SJCRH30 (cell line): ENCODE results near the gene FOXP4. TPM values are rescaled to one million over a fixed set of nuclear protein-coding genes. Genes with fewer than 3 reads are reported as not detected.

Source experiments
- DNase-seq, 2 experiments: peaks; one replicate each; pipeline ENCODE4 v3.0.0-alpha.2; 2015 to 2020
- H3K27ac ChIP-seq: fragments of 250-450 bp; sonication (Bioruptor Pico); 2 replicates; pipeline ENCODE4 v1.5.1; 2020; ENCODE audit warnings: mild to moderate bottlenecking, moderate library complexity
- H3K27me3 ChIP-seq: fragments of 250-450 bp; sonication (Bioruptor Pico); 2 replicates; pipeline ENCODE4 v1.5.1; 2020; ENCODE audit warnings: mild to moderate bottlenecking, moderate library complexity
- H3K36me3 ChIP-seq: fragments of 250-450 bp; sonication (Bioruptor Pico); 2 replicates; pipeline ENCODE4 v1.5.1; 2020; ENCODE audit warnings: mild to moderate bottlenecking, moderate library complexity
- H3K4me1 ChIP-seq: fragments of 250-450 bp; sonication (Bioruptor Pico); 2 replicates; pipeline ENCODE4 v1.5.1; 2020; ENCODE audit warnings: mild to moderate bottlenecking, moderate library complexity
- H3K4me3 ChIP-seq: fragments of 250-450 bp; sonication (Bioruptor Pico); 2 replicates; pipeline ENCODE4 v1.5.1; 2020; ENCODE audit warnings: mild to moderate bottlenecking, moderate library complexity
- H3K9me3 ChIP-seq: fragments of 250-450 bp; sonication (Bioruptor Pico); replicated peaks from 2 replicates; pipeline ENCODE4 v1.5.1; 2020; ENCODE audit warnings: mild to moderate bottlenecking, moderate library complexity
- total RNA-seq: library from RNA; depleted of rRNA; stranded (reverse); fragments of >200 nt; shearing (Covaris generic); gene quantifications from 2 replicates; pipeline ENCODE4 v1.2.3, GENCODE V29; 2014

Gene FOXP4
- total RNA-seq, 1 experiment from 2014 or later = 9.2 TPM

GRCh38 chr6:41561416-41561815 lies 15.2 kb downstream of the FOXP4 start:
- Histone ChIP-seq H3K9me3 (no peaks in the 10 kb centered on the region), H3K27me3 (no peaks in the 10 kb centered on the region), H3K4me1 (peaks cover 7% of the 10 kb centered on the region; the same call in 1 of the 2 replicates), H3K27ac (no peak overlapping the region), H3K4me3 (no peak overlapping the region), H3K36me3 (peaks cover 7% of the 10 kb centered on the region)
- no peak for DNase-seq

- Histone ChIP-seq H3K4me3 (no peak overlapping the region), H3K36me3 (peaks cover 12% of the 10 kb centered on the region), H3K27ac (no peak overlapping the region), H3K9me3 (no peaks in the 10 kb centered on the region), H3K4me1 (peaks cover 7% of the 10 kb centered on the region; the same call in 1 of the 2 replicates), H3K27me3 (no peaks in the 10 kb centered on the region)
- DNase-seq = peak; percentile 45 to 52
These were observed 16.0 kb downstream of the FOXP4 start for GRCh38 chr6:41561931-41562911.

- Histone ChIP-seq H3K9me3 (no peaks in the 10 kb centered on the region), H3K27me3 (no peaks in the 10 kb centered on the region), H3K4me1 (peaks cover 7% of the 10 kb centered on the region; the same call in 1 of the 2 replicates), H3K36me3 (peaks cover 14% of the 10 kb centered on the region), H3K4me3 (no peak overlapping the region), H3K27ac (no peak overlapping the region)
- no peak for DNase-seq
These were observed 17.0 kb downstream of the FOXP4 start for GRCh38 chr6:41563060-41563776.

- peaks cover 17% of the 10 kb centered on the region for H3K36me3 ChIP-seq
- no peaks in the 10 kb centered on the region for H3K9me3 ChIP-seq
- H3K4me3 ChIP-seq = no peak overlapping the region
- H3K4me1 ChIP-seq = peaks cover 11% of the 10 kb centered on the region; the same call in 1 of the 2 replicates
- H3K27ac ChIP-seq = no peak overlapping the region
- no peaks in the 10 kb centered on the region for H3K27me3 ChIP-seq
- DNase-seq = no peak
These were observed 18.4 kb downstream of the FOXP4 start for GRCh38 chr6:41564448-41565142.

- peaks cover 18% of the 10 kb centered on the region; the same call in 1 of the 2 replicates for H3K4me1 ChIP-seq
- no peak for DNase-seq
- no peak overlapping the region for H3K27ac ChIP-seq
- H3K9me3 ChIP-seq = no peaks in the 10 kb centered on the region
- H3K4me3 ChIP-seq = no peak overlapping the region
- no peaks in the 10 kb centered on the region for H3K27me3 ChIP-seq
- H3K36me3 ChIP-seq = peaks cover 17% of the 10 kb centered on the region
These were observed 19.5 kb downstream of the FOXP4 start for GRCh38 chr6:41565701-41566100.

GRCh38 chr6:41566961-41567360 lies 20.8 kb downstream of the FOXP4 start:
- no peaks in the 10 kb centered on the region for H3K27me3 ChIP-seq
- H3K9me3 ChIP-seq = no peaks in the 10 kb centered on the region
- H3K27ac ChIP-seq = no peak overlapping the region
- peaks cover 15% of the 10 kb centered on the region; the same call in 1 of the 2 replicates for H3K4me1 ChIP-seq
- peaks cover 20% of the 10 kb centered on the region for H3K36me3 ChIP-seq
- no peak for DNase-seq
- H3K4me3 ChIP-seq = no peak overlapping the region

- Histone ChIP-seq H3K4me1 (peaks cover 11% of the 10 kb centered on the region; the same call in 1 of the 2 replicates), H3K27ac (no peak overlapping the region), H3K4me3 (no peak overlapping the region), H3K36me3 (peaks cover 20% of the 10 kb centered on the region), H3K9me3 (no peaks in the 10 kb centered on the region), H3K27me3 (no peaks in the 10 kb centered on the region)
- DNase-seq = no peak
These were observed 21.5 kb downstream of the FOXP4 start for GRCh38 chr6:41567684-41568083.

GRCh38 chr6:41568202-41568584 lies 22.0 kb downstream of the FOXP4 start:
- no peak for DNase-seq
- H3K27ac ChIP-seq = no peak overlapping the region
- H3K36me3 ChIP-seq = peaks cover 20% of the 10 kb centered on the region
- no peaks in the 10 kb centered on the region for H3K27me3 ChIP-seq
- H3K4me1 ChIP-seq = peaks cover 11% of the 10 kb centered on the region; the same call in 1 of the 2 replicates
- no peak overlapping the region for H3K4me3 ChIP-seq
- no peaks in the 10 kb centered on the region for H3K9me3 ChIP-seq

- peaks cover 11% of the 10 kb centered on the region; the same call in 1 of the 2 replicates for H3K4me1 ChIP-seq
- DNase-seq = no peak
- H3K36me3 ChIP-seq = peaks cover 20% of the 10 kb centered on the region
- no peaks in the 10 kb centered on the region for H3K27me3 ChIP-seq
- H3K9me3 ChIP-seq = no peaks in the 10 kb centered on the region
- no peak overlapping the region for H3K4me3 ChIP-seq
- H3K27ac ChIP-seq = no peak overlapping the region
These were observed 22.6 kb downstream of the FOXP4 start for GRCh38 chr6:41568585-41569384.

GRCh38 chr6:41570259-41570615 lies 24.1 kb downstream of the FOXP4 start:
- Histone ChIP-seq H3K27ac (no peak overlapping the region), H3K4me1 (peaks cover 11% of the 10 kb centered on the region; the same call in 1 of the 2 replicates)
- peak; percentile 33 to 57 for DNase-seq

GRCh38 chr6:41571021-41571780 lies 25.0 kb downstream of the FOXP4 start:
- Histone ChIP-seq H3K4me1 (peaks cover 11% of the 10 kb centered on the region; the same call in 1 of the 2 replicates), H3K4me3 (no peak overlapping the region), H3K9me3 (no peaks in the 10 kb centered on the region), H3K36me3 (peaks cover 16% of the 10 kb centered on the region), H3K27ac (no peak overlapping the region; the same call in 1 of the 2 replicates), H3K27me3 (no peaks in the 10 kb centered on the region)
- DNase-seq = no peak

More at GRCh38 chr6:41570259-41570615, 24.1 kb downstream of the FOXP4 start:
- Histone ChIP-seq H3K27me3 (no peaks in the 10 kb centered on the region), H3K9me3 (no peaks in the 10 kb centered on the region), H3K36me3 (peaks cover 20% of the 10 kb centered on the region), H3K4me3 (no peak overlapping the region)

- H3K4me1 ChIP-seq = peaks cover 18% of the 10 kb centered on the region; the same call in 1 of the 2 replicates
These were observed 26.4 kb downstream of the FOXP4 start for GRCh38 chr6:41572613-41573012.

GRCh38 chr6:41573276-41573675 lies 27.1 kb downstream of the FOXP4 start:
- no peak overlapping the region for H3K27ac ChIP-seq
- no peak overlapping the region for H3K4me3 ChIP-seq
- no peaks in the 10 kb centered on the region for H3K9me3 ChIP-seq
- no peak for DNase-seq
- peaks cover 7% of the 10 kb centered on the region; the same call in 1 of the 2 replicates for H3K36me3 ChIP-seq
- H3K27me3 ChIP-seq = no peaks in the 10 kb centered on the region
- H3K4me1 ChIP-seq = peaks cover 25% of the 10 kb centered on the region

More at GRCh38 chr6:41572613-41573012, 26.4 kb downstream of the FOXP4 start:
- Histone ChIP-seq H3K27me3 (no peaks in the 10 kb centered on the region), H3K27ac (no peak overlapping the region), H3K9me3 (no peaks in the 10 kb centered on the region), H3K36me3 (peaks cover 8% of the 10 kb centered on the region; the same call in 1 of the 2 replicates), H3K4me3 (no peak overlapping the region)
- no peak for DNase-seq
